NT2/D1 (cell line): ENCODE data around the gene PTPRO.
"Not testable (repeated sequence)": the region's sequence is repeated elsewhere in the genome, so short reads cannot be mapped to it uniquely, and the experiment has no call there.

Experiments used
- YY1 ChIP-seq: IDR thresholded peaks from 2 replicates; pipeline ENCODE4 v1.6.1; 2011; ENCODE audit not compliant: insufficient read length, insufficient read depth
- ZNF274 ChIP-seq: IDR thresholded peaks from 2 replicates; pipeline ENCODE4 v1.6.1; 2011; ENCODE audit warnings: mild to moderate bottlenecking, low read depth, low read length

GRCh38 chr12:15616495-15616894 lies 294.2 kb downstream of the PTPRO start:
- TF ChIP-seq ZNF274, YY1: not testable (repeated sequence)
